Gastroesophageal sphincter (tissue), 4 donors: ENCODE results near the gene SPON1. TPM values are rescaled to one million over a fixed set of nuclear protein-coding genes. Genes with fewer than 3 reads are reported as not detected.

Source experiments
- ATAC-seq: fragments of 150-250 bp; one replicate; pipeline ENCODE4 v1.9.1; 2016; ENCODE audit warnings: mild to moderate bottlenecking, moderate library complexity
- H3K27ac ChIP-seq, 4 donors: fragments of 200-600 bp; sonication (generic) in 3 of 4; 1 replicate in 3 of 4; 2 replicates in 1 of 4; pipeline ENCODE4 v1.5.1; 2016 to 2019
- H3K27me3 ChIP-seq: fragments of 200-600 bp; sonication (generic); one replicate; pipeline ENCODE4 v1.5.1; 2019
- H3K36me3 ChIP-seq, 2 donors: fragments of 200-600 bp; sonication (generic); one replicate each; pipeline ENCODE4 v1.5.1; 2019; ENCODE audit warnings: control low read depth in 1 of 2
- H3K4me1 ChIP-seq, 3 donors: fragments of 200-600 bp; sonication (generic); 1 replicate in 2 of 3; 2 replicates in 1 of 3; pipeline ENCODE4 v1.5.1; 2016 to 2019; ENCODE audit warnings: control low read depth in 2 of 3
- H3K4me3 ChIP-seq, 2 donors: fragments of 200-600 bp; sonication (generic); one replicate each; pipeline ENCODE4 v1.5.1; 2019; ENCODE audit warnings: mild to moderate bottlenecking in 1 of 2, moderate library complexity in 1 of 2
- H3K9me3 ChIP-seq, 3 donors: fragments of 200-600 bp; sonication (generic); one replicate each; pipeline ENCODE4 v1.5.1; 2017 to 2019; ENCODE audit warnings: control low read depth in 2 of 3
- EP300 ChIP-seq: sonication (generic); formaldehyde crosslinking; IDR thresholded peaks from one replicate; pipeline ENCODE4 v1.6.1; 2017; ENCODE audit warnings: antibody characterized with exemption, mild to moderate bottlenecking
- POLR2A ChIP-seq, 2 donors: fragments of 450-650 bp; IDR thresholded peaks; one replicate each; pipeline ENCODE4 v1.6.1; 2017; ENCODE audit warnings: antibody characterized with exemption in 2 of 2, mild to moderate bottlenecking in 2 of 2, moderate library complexity in 1 of 2
- POLR2AphosphoS5 ChIP-seq: sonication (generic); formaldehyde crosslinking; IDR thresholded peaks from one replicate; pipeline ENCODE4 v1.6.1; 2017; ENCODE audit warnings: antibody characterized with exemption
- WGBS, 2 donors: methylation state at CpG; one replicate each; pipeline ENCODE4 v1.1.5; 2018; ENCODE audit warnings: low coverage in 1 of 2; 5-methylcytosine and 5-hydroxymethylcytosine counted together
- total RNA-seq, 4 donors: library from RNA; depleted of rRNA; stranded (reverse); fragments of >200 nt; gene quantifications; one replicate each; pipeline ENCODE4 v1.1.0, GENCODE V29; 2016
- TF ChIP-seq, protein P1 (sequence below), 4 experiments: fragments of 200-600 bp in 2 of 4; fragments of 450-650 bp in 2 of 4; sonication (generic) in 1 of 4; IDR thresholded peaks; one replicate each; pipeline ENCODE4 v1.5.1; 2017 to 2019; ENCODE audit warnings: antibody characterized with exemption in 4 of 4, mild to moderate bottlenecking in 2 of 4, moderate library complexity in 2 of 4

SPON1 gene
- total RNA-seq, 4 donors from 2014 or later = 11.0 to 121 (median 64.6) TPM

DNA sequence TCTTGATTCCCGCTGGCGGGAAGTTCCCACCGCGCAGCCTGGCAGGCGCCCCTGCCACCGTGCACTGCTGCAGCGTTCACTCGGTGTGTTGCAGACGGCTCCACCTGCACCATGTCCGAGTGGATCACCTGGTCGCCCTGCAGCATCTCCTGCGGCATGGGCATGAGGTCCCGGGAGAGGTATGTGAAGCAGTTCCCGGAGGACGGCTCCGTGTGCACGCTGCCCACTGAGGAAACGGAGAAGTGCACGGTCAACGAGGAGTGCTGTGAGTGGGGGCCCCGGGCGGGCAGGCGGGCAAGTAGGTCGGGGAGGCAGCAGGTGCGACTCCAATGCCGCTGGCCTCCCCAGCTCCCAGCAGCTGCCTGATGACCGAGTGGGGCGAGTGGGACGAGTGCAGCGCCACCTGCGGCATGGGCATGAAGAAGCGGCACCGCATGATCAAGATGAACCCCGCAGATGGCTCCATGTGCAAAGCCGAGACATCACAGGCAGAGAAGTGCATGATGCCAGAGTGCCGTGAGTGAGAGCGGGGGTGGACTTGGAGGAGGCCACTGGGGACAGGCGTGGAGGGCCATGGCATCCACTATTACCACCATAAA lies 296.8 kb downstream of the SPON1 start:
- peaks cover 0 to 19% (median 6%) of the 10 kb centered on the region in 3 donors for H3K4me1 ChIP-seq
- peaks cover 0 to 21% of the 10 kb centered on the region in 2 donors for H3K36me3 ChIP-seq
- ATAC-seq = no peak
- 88% methylated on average over 9 of the region's 38 CpGs; no CpG with 5 or more reads in 1 of the 2 donors for WGBS, 2 donors
- H3K27ac ChIP-seq = no peak overlapping the region
- no peaks in the 10 kb centered on the region for H3K9me3 ChIP-seq
- peaks cover 5% of the 10 kb centered on the region for H3K27me3 ChIP-seq
- H3K4me3 ChIP-seq = no peak overlapping the region
- TF ChIP-seq POLR2A (IDR thresholded peaks at IDR 0.05) (no peak), EP300 (no peak), POLR2AphosphoS5 (no peak)
- TF ChIP-seq, protein P1, sequence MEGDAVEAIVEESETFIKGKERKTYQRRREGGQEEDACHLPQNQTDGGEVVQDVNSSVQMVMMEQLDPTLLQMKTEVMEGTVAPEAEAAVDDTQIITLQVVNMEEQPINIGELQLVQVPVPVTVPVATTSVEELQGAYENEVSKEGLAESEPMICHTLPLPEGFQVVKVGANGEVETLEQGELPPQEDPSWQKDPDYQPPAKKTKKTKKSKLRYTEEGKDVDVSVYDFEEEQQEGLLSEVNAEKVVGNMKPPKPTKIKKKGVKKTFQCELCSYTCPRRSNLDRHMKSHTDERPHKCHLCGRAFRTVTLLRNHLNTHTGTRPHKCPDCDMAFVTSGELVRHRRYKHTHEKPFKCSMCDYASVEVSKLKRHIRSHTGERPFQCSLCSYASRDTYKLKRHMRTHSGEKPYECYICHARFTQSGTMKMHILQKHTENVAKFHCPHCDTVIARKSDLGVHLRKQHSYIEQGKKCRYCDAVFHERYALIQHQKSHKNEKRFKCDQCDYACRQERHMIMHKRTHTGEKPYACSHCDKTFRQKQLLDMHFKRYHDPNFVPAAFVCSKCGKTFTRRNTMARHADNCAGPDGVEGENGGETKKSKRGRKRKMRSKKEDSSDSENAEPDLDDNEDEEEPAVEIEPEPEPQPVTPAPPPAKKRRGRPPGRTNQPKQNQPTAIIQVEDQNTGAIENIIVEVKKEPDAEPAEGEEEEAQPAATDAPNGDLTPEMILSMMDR (IDR thresholded peaks at IDR 0.05) = no peak

DNA sequence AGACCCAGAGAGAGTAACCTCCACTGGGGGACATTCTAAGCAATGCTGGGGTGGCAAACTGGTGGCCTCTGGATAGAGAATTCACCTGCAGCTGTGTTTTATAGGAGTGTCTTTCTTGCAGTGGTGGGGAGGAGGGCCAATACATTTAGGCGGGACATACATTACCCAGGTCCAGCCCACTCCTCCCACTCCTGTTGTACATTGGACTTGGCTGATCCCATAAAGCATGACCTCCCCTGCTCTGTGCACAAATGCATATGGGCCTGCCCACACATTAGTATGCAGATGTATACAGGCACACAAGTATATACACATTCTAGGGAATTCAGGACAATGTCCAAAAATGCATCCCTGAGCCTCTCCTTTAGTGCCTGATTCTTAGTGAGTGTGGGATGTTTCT lies 297.4 kb downstream of the SPON1 start:
- H3K9me3 ChIP-seq = no peaks in the 10 kb centered on the region
- H3K27ac ChIP-seq = no peak overlapping the region
- H3K4me3 ChIP-seq = no peak overlapping the region
- 83% methylated on average over 1 of the region's 1 CpG; no CpG with 5 or more reads in 1 of the 2 donors for WGBS, 2 donors
- ATAC-seq = no peak
- peaks cover 5% of the 10 kb centered on the region for H3K27me3 ChIP-seq
- peaks cover 0 to 22% of the 10 kb centered on the region in 2 donors for H3K36me3 ChIP-seq
- TF ChIP-seq POLR2AphosphoS5 (no peak), EP300 (no peak), POLR2A (IDR thresholded peaks at IDR 0.05) (no peak)
- H3K4me1 ChIP-seq = peaks cover 0 to 19% (median 6%) of the 10 kb centered on the region in 3 donors

DNA sequence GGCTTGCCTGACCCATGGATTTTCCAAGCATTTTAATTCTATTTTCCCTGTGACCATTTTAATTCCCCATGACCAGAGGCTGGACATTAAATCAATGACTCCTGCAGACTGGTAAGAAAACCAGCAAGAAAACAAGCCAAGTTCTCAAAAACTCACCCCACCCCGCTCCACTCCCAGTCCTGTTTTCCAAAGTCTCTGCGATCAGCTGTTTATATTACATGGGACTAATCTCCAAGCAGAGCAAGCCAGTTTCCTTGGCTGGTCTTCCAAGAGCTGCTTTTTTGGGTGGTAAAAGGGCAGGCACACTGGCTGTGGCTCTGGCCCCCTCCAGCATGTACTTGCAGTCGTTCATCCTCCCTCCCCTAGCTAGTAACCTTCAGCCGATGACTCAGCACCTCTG lies 298.5 kb downstream of the SPON1 start:
- Histone ChIP-seq H3K4me1 (peaks cover 0 to 19% (median 6%) of the 10 kb centered on the region in 3 donors), H3K27ac (no peak overlapping the region), H3K36me3 (peaks cover 0 to 28% of the 10 kb centered on the region in 2 donors), H3K27me3 (peaks cover 5% of the 10 kb centered on the region), H3K4me3 (no peak overlapping the region), H3K9me3 (no peaks in the 10 kb centered on the region)
- no peak for TF ChIP-seq EP300
- TF ChIP-seq, protein P1 (IDR thresholded peaks at IDR 0.05) = no peak
- peak; percentile 27 for TF ChIP-seq POLR2AphosphoS5
- no peak for TF ChIP-seq POLR2A (IDR thresholded peaks at IDR 0.05)
- ATAC-seq = peak; percentile 30
- 34 to 38% methylated on average over 4 of the region's 4 CpGs for WGBS, 2 donors

DNA sequence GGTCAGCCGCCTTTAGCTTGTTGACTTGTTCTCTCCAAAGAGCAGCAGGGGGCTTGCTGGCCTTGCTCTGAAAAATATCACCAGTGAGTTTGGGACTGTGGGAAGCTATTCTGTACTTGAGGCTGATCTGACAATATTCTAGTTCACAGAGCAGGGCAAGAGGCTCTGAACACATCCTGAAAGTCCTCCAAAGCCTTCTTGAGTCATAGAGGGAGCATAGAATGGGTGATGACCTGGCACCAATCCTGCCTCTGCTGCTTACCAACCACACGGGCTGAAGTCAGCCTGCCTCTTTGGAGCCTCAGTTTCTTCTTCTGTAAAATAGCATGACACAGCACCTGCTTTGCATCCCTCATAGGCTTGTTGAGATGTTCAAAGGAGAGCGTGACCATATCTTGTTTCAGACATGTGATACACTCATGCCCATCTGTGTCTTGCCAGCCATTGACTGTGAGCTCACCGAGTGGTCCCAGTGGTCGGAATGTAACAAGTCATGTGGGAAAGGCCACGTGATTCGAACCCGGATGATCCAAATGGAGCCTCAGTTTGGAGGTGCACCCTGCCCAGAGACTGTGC lies 299.8 kb downstream of the SPON1 start:
- TF ChIP-seq, protein P1 (IDR thresholded peaks at IDR 0.05) = no peak
- TF ChIP-seq EP300 (no peak), POLR2AphosphoS5 (no peak), POLR2A (IDR thresholded peaks at IDR 0.05) (no peak)

DNA sequence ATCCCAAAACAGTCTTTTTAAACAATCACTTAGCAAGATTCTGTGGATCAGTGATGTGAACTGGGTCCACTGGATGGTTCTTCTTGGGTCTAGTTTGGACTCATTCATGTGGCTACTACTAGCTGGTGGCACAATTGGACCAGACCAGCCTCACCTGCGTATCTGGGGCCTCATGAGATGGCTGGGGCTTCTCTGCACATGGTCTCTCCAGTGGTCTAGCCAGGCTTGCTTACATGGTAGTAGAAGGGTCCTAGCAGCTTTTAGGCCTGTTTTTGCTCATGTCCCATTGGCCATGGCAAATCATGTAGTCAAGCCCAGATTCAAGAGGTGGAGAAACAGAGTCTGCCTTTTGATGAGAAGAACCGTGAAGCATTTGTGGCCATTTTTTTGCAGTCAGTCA lies 302.4 kb downstream of the SPON1 start:
- no peak for ATAC-seq
- Histone ChIP-seq H3K27ac (no peak overlapping the region), H3K9me3 (no peaks in the 10 kb centered on the region), H3K4me1 (peaks cover 0 to 19% (median 6%) of the 10 kb centered on the region in 3 donors), H3K27me3 (no peaks in the 10 kb centered on the region), H3K36me3 (peaks cover 0 to 23% of the 10 kb centered on the region in 2 donors), H3K4me3 (no peak overlapping the region)
- TF ChIP-seq POLR2A (IDR thresholded peaks at IDR 0.05) (no peak), POLR2AphosphoS5 (no peak), EP300 (no peak)
- TF ChIP-seq, protein P1 (IDR thresholded peaks at IDR 0.05) = no peak
- WGBS, 2 donors = 100% methylated on average over 1 of the region's 2 CpGs; no CpG with 5 or more reads in 1 of the 2 donors

More for the DNA sequence above, 299.8 kb downstream of the SPON1 start:
- peaks cover 0 to 25% of the 10 kb centered on the region in 2 donors for H3K36me3 ChIP-seq
- no peak overlapping the region for H3K4me3 ChIP-seq
- H3K27ac ChIP-seq = no peak overlapping the region
- H3K4me1 ChIP-seq = peaks cover 0 to 19% (median 6%) of the 10 kb centered on the region in 3 donors
- no peak for ATAC-seq
- peaks cover 5% of the 10 kb centered on the region for H3K27me3 ChIP-seq
- WGBS, 2 donors = 72 to 83% methylated on average over 2 to 6 of the region's 8 CpGs
- H3K9me3 ChIP-seq = no peaks in the 10 kb centered on the region
